NOMO-1 (cell line): ENCODE data around the gene SPRED3.

Experiments
- DNase-seq, 2 experiments: peaks; one replicate each; lab custom pipeline; 2025; ENCODE audit not compliant: unreplicated experiment in 2 of 2; lab: John Stamatoyannopoulos, UW

The SPRED3 gene

GRCh38 chr19:38441657-38442348, 53.3 kb downstream of the SPRED3 start:
- peak in 1 of 2 experiments; percentile 16 for DNase-seq

- no peak for DNase-seq
These were observed 54.2 kb downstream of the SPRED3 start for GRCh38 chr19:38442736-38443135.

- no peak for DNase-seq
These were observed 55.0 kb downstream of the SPRED3 start for GRCh38 chr19:38443458-38443999.

GRCh38 chr19:38444026-38444425, 55.5 kb downstream of the SPRED3 start:
- no peak for DNase-seq

GRCh38 chr19:38445362-38445761, 56.9 kb downstream of the SPRED3 start:
- no peak for DNase-seq

- DNase-seq = no peak
These were observed 59.7 kb downstream of the SPRED3 start for GRCh38 chr19:38448225-38448624.
